DLD1 (cell line): ENCODE measurements around the gene MAMDC2.

Experiments
- in situ Hi-C: cut with HindIII; loops from 2 replicates; pipeline ENCODE4 v1.10.0; 2017; ENCODE audit warnings: low sequenced_read_pairs

MAMDC2 gene

GRCh38 chr9:70130266-70130665, 86.6 kb downstream of the MAMDC2 start:
- in situ Hi-C loops: no loop called here

- in situ Hi-C loops: no loop called here
Measured at GRCh38 chr9:70131296-70131695, 87.6 kb downstream of the MAMDC2 start.

GRCh38 chr9:70133253-70134208, 89.9 kb downstream of the MAMDC2 start:
- in situ Hi-C loops: no loop called here

- in situ Hi-C loops: no loop called here
Measured at GRCh38 chr9:70134360-70134759, 90.7 kb downstream of the MAMDC2 start.

- in situ Hi-C loops: no loop called here
Measured at GRCh38 chr9:70135176-70135575, 91.5 kb downstream of the MAMDC2 start.

GRCh38 chr9:70136632-70137031, 93.0 kb downstream of the MAMDC2 start:
- in situ Hi-C loops: no loop called here

GRCh38 chr9:70137577-70137976, 93.9 kb downstream of the MAMDC2 start:
- in situ Hi-C loops: no loop called here

GRCh38 chr9:70142101-70142500, 98.5 kb downstream of the MAMDC2 start:
- in situ Hi-C loops: no loop called here

- in situ Hi-C loops: no loop called here
Measured at GRCh38 chr9:70143394-70144130, 99.9 kb downstream of the MAMDC2 start.

GRCh38 chr9:70144131-70144503, 100.5 kb downstream of the MAMDC2 start:
- in situ Hi-C loops: no loop called here

- in situ Hi-C loops: no loop called here
Measured at GRCh38 chr9:70145981-70146380, 102.3 kb downstream of the MAMDC2 start.

GRCh38 chr9:70147196-70147595, 103.5 kb downstream of the MAMDC2 start:
- in situ Hi-C loops: no loop called here

- in situ Hi-C loops: no loop called here
Measured at GRCh38 chr9:70147651-70148050, 104.0 kb downstream of the MAMDC2 start.

GRCh38 chr9:70152350-70152749, 108.7 kb downstream of the MAMDC2 start:
- in situ Hi-C loops: no loop called here

GRCh38 chr9:70156729-70157128, 113.1 kb downstream of the MAMDC2 start:
- in situ Hi-C loops: no loop called here

GRCh38 chr9:70159630-70160029, 116.0 kb downstream of the MAMDC2 start:
- in situ Hi-C loops: no loop called here

GRCh38 chr9:70160686-70161600, 117.3 kb downstream of the MAMDC2 start:
- in situ Hi-C loops: no loop called here

GRCh38 chr9:70165006-70165602, 121.5 kb downstream of the MAMDC2 start:
- in situ Hi-C loops: no loop called here

- in situ Hi-C loops: no loop called here
Measured at GRCh38 chr9:70168521-70168920, 124.9 kb downstream of the MAMDC2 start.

GRCh38 chr9:70169222-70169621, 125.6 kb downstream of the MAMDC2 start:
- in situ Hi-C loops: no loop called here
